K562 (cell line): ENCODE measurements around the gene SPOUT1. TPM values are rescaled to one million over a fixed set of nuclear protein-coding genes. Genes with fewer than 3 reads are reported as not detected.

Experiments used
- DLX4 ChIP-seq: fragments of 250-450 bp; sonication (Bioruptor Pico); IDR thresholded peaks from 2 replicates; pipeline ENCODE4 v1.6.1; 2021; ENCODE audit warnings: mild to moderate bottlenecking
- FOXM1 ChIP-seq, 2 experiments: fragments of 450-650 bp in 1 of 2; sonication (generic) in 1 of 2; formaldehyde crosslinking in 1 of 2; IDR thresholded peaks; 2 replicates each; pipeline versions ENCODE4 v1.6.1 to v1.9.0; 2017 to 2022; ENCODE audit warnings: low read depth in 2 of 2, mild to moderate bottlenecking in 2 of 2, missing genetic modification reagents in 1 of 2, moderate library complexity in 1 of 2
- HDAC2 ChIP-seq: fragments of 450-650 bp; IDR thresholded peaks from 2 replicates; pipeline ENCODE4 v1.6.1; 2016; ENCODE audit warnings: mild to moderate bottlenecking
- HNRNPK ChIP-seq: fragments of 200-400 bp; formaldehyde crosslinking; IDR thresholded peaks from one replicate; pipeline ENCODE4 v1.6.1; 2018; ENCODE audit warnings: mild to moderate bottlenecking, low read depth, low read length; ENCODE audit not compliant: poor library complexity, severe bottlenecking
- HNRNPL ChIP-seq: fragments of 200-400 bp; formaldehyde crosslinking; IDR thresholded peaks from 2 replicates; pipeline ENCODE4 v1.6.1; 2017; ENCODE audit warnings: low read depth, mild to moderate bottlenecking, low read length
- POLR2AphosphoS5 ChIP-seq: IDR thresholded peaks from 2 replicates; pipeline ENCODE4 v1.6.1; 2011; ENCODE audit warnings: mild to moderate bottlenecking, low read depth, low read length, moderate library complexity; ENCODE audit not compliant: control insufficient read depth, insufficient read depth
- POLR2G ChIP-seq: fragments of 200-400 bp; formaldehyde crosslinking; IDR thresholded peaks from 2 replicates; pipeline ENCODE4 v1.6.1; 2017; ENCODE audit warnings: low read depth, mild to moderate bottlenecking, antibody characterized with exemption, low read length, moderate library complexity
- RBFOX2 ChIP-seq: fragments of 200-400 bp; formaldehyde crosslinking; IDR thresholded peaks from 2 replicates; pipeline ENCODE4 v1.6.1; 2017; ENCODE audit warnings: low read depth, mild to moderate bottlenecking, low read length, moderate library complexity
- RBM22 ChIP-seq: fragments of 200-400 bp; formaldehyde crosslinking; IDR thresholded peaks from 2 replicates; pipeline ENCODE4 v1.6.1; 2018; ENCODE audit warnings: low read length, low read depth; ENCODE audit not compliant: poor library complexity, severe bottlenecking
- SUPT5H ChIP-seq: fragments of 450-650 bp; IDR thresholded peaks from 2 replicates; pipeline ENCODE4 v1.6.1; 2016
- TBP ChIP-seq: optimal IDR thresholded peaks from 2 replicates; pipeline ENCODE3; 2011; ENCODE audit warnings: low read depth, low read length, improper control_type of control experiment
- TEAD2 ChIP-seq: fragments of 450-650 bp; IDR thresholded peaks from 2 replicates; pipeline ENCODE4 v1.6.1; 2016; ENCODE audit warnings: missing genetic modification characterization, control low read depth, missing compliant biosample characterization
- ZFP30 ChIP-seq: fragments of 250-450 bp; sonication (Bioruptor Pico); IDR thresholded peaks from 2 replicates; pipeline ENCODE4 v1.8.0; 2022; ENCODE audit warnings: moderate library complexity, mild to moderate bottlenecking, inconsistent platforms, borderline replicate concordance
- ZNF23 ChIP-seq: fragments of 250-450 bp; sonication (Bioruptor Pico); IDR thresholded peaks from 2 replicates; pipeline ENCODE4 v1.4.0; 2020; ENCODE audit warnings: mild to moderate bottlenecking
- ZNF57 ChIP-seq: fragments of 450-650 bp; formaldehyde crosslinking; IDR thresholded peaks from 2 replicates; pipeline ENCODE4 v1.4.0; 2020; ENCODE audit warnings: mild to moderate bottlenecking, moderate library complexity
- ZNF584 ChIP-seq: fragments of 200-800 bp; sonication (Bioruptor generic); IDR thresholded peaks from 2 replicates; pipeline ENCODE4 v1.6.1; 2016; ENCODE audit warnings: low read depth, mild to moderate bottlenecking, missing genetic modification characterization, missing compliant biosample characterization
- ZNF586 ChIP-seq: fragments of 450-650 bp; formaldehyde crosslinking; conservative IDR thresholded peaks from 2 replicates; pipeline ENCODE4 v1.4.0; 2020; ENCODE audit warnings: mild to moderate bottlenecking, moderate library complexity
- ZNF609 ChIP-seq: sonication (generic); formaldehyde crosslinking; IDR thresholded peaks from 2 replicates; pipeline ENCODE4 v1.8.1; 2023; ENCODE audit warnings: missing genetic modification reagents, mild to moderate bottlenecking, borderline replicate concordance
- polyA plus RNA-seq, 8 experiments: library from polyadenylated mRNA; depleted of rRNA in 4 of 8; stranded (reverse) in 5 of 8; unstranded in 3 of 8; fragments of >200 nt; fragmentation: Nextera tagmentation in 2 of 8; fragmentation: Illumina TruSeq in 1 of 8; extraction: Ambion mirVana in 2 of 8; extraction: Trizol in 1 of 8; gene quantifications; 2 replicates each; pipeline versions ENCODE4 v1.2.1 to v1.2.3, GENCODE V29; 2011 to 2014; ENCODE audit warnings: inconsistent platforms in 1 of 8, missing spikeins in 1 of 8
- total RNA-seq, 7 experiments: library from RNA; depleted of rRNA in 6 of 7; stranded (reverse); fragments of >200 nt in 6 of 7; fragmentation: Illumina TruSeq in 2 of 7; extraction: Trizol in 2 of 7; gene quantifications; 2 replicates each; pipeline versions ENCODE4 v1.2.1 to v1.2.3, GENCODE V29; 2011 to 2021; ENCODE audit warnings: low replicate concordance in 1 of 7
- TF ChIP-seq, protein P1 (sequence below): fragments of 250-450 bp; sonication (Bioruptor Pico); IDR thresholded peaks from 2 replicates; pipeline ENCODE4 v1.4.0; 2020; ENCODE audit warnings: mild to moderate bottlenecking, moderate library complexity, borderline replicate concordance

Gene SPOUT1
- total and polyA plus RNA-seq, 9 of the 15 experiments (the other 6 are each of a cell fraction or from before 2014, with no cell fraction given), result 10.6 to 121 (median 37.4) TPM

GRCh38 chr9:128822407-128823042 lies 7.1 kb downstream of the SPOUT1 start (continued):
- TF ChIP-seq ZNF609, result no peak
- no peak for TF ChIP-seq TEAD2 (tag)
- TF ChIP-seq DLX4 (CRISPR knock-in tag), result no peak
- TF ChIP-seq, protein P1, sequence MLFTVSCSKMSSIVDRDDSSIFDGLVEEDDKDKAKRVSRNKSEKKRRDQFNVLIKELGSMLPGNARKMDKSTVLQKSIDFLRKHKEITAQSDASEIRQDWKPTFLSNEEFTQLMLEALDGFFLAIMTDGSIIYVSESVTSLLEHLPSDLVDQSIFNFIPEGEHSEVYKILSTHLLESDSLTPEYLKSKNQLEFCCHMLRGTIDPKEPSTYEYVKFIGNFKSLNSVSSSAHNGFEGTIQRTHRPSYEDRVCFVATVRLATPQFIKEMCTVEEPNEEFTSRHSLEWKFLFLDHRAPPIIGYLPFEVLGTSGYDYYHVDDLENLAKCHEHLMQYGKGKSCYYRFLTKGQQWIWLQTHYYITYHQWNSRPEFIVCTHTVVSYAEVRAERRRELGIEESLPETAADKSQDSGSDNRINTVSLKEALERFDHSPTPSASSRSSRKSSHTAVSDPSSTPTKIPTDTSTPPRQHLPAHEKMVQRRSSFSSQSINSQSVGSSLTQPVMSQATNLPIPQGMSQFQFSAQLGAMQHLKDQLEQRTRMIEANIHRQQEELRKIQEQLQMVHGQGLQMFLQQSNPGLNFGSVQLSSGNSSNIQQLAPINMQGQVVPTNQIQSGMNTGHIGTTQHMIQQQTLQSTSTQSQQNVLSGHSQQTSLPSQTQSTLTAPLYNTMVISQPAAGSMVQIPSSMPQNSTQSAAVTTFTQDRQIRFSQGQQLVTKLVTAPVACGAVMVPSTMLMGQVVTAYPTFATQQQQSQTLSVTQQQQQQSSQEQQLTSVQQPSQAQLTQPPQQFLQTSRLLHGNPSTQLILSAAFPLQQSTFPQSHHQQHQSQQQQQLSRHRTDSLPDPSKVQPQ (CRISPR knock-in tag), result no peak
- no peak for TF ChIP-seq HNRNPK
- peak; percentile 59; the same call in 1 of the 2 replicates for TF ChIP-seq HNRNPL
- no peak for TF ChIP-seq ZFP30 (CRISPR knock-in tag)
- peak; percentile 71 for TF ChIP-seq RBM22
- TF ChIP-seq RBFOX2, result peak; percentile 56
- no peak for TF ChIP-seq ZNF584 (CRISPR knock-in tag)
- TF ChIP-seq SUPT5H, result 0 out of 2 replicates have a peak, but pooled peaks have one; percentile 10
- no peak for TF ChIP-seq FOXM1 (IDR thresholded peaks at IDR 0.05; ENCODE audit: low read depth)
- no peak for TF ChIP-seq FOXM1 (CRISPR knock-in tag; IDR thresholded peaks at IDR 0.05; ENCODE audit: low read depth)
- TF ChIP-seq ZNF586 (CRISPR knock-in tag), result no peak
- TF ChIP-seq POLR2G, result peak; percentile 68; the same call in 1 of the 2 replicates
- TF ChIP-seq ZNF57 (CRISPR knock-in tag), result no peak
- TF ChIP-seq HDAC2, result no peak
- TF ChIP-seq ZNF23 (CRISPR knock-in tag), result no peak
- peak; percentile 21; the same call in 1 of the 2 replicates for TF ChIP-seq POLR2AphosphoS5
- TF ChIP-seq TBP, result no peak
